ENCODE measurements around the gene LEFTY2. TPM values are rescaled to one million over a fixed set of nuclear protein-coding genes. Genes with fewer than 3 reads are reported as not detected.

Gene LEFTY2
- not detected in 2 replicates for total RNA-seq

- TF ChIP-seq CTCF (IDR thresholded peaks at IDR 0.05; ENCODE audit: insufficient read depth, low read length, severe bottlenecking), result no peak
- FAIRE-seq, result no peak
- Histone ChIP-seq H3K27me3 (ENCODE audit: control insufficient read depth, insufficient read depth, low read length) (no peaks in the 10 kb centered on the region), H3K36me3 (ENCODE audit: control insufficient read depth, insufficient read depth, low read length) (no peaks in the 10 kb centered on the region), H3K4me3 (ENCODE audit: low read depth, low read length) (no peak within 1 kb of the TSS)
- no peak for DNase-seq (ENCODE audit: low read depth)
These were observed at the start of gene LEFTY2 for GRCh38 chr1:225941187-225941941. Gene LEFTY2 (minus strand): TSS chr1:225941220. CDS start chr1:225941140, 80 bp downstream.

GRCh38 chr1:225987491-225988316 lies 46.7 kb upstream of the LEFTY2 start:
- DNase-seq (ENCODE audit: low read depth) (peak; percentile 59), FAIRE-seq (no peak)
- Histone ChIP-seq H3K27me3 (ENCODE audit: control insufficient read depth, insufficient read depth, low read length) (no peaks in the 10 kb centered on the region), H3K36me3 (ENCODE audit: control insufficient read depth, insufficient read depth, low read length) (peaks cover 17% of the 10 kb centered on the region), H3K4me3 (ENCODE audit: low read depth, low read length) (no peak overlapping the region)
- peak; percentile 38 for TF ChIP-seq CTCF (IDR thresholded peaks at IDR 0.05; ENCODE audit: insufficient read depth, low read length, severe bottlenecking)

- no peak for TF ChIP-seq CTCF (IDR thresholded peaks at IDR 0.05; ENCODE audit: insufficient read depth, low read length, severe bottlenecking)
- H3K4me3 ChIP-seq (ENCODE audit: low read depth, low read length), result no peak overlapping the region
- no peaks in the 10 kb centered on the region for H3K27me3 ChIP-seq (ENCODE audit: control insufficient read depth, insufficient read depth, low read length)
- DNase-seq (ENCODE audit: low read depth) (no peak), FAIRE-seq (no peak)
- H3K36me3 ChIP-seq (ENCODE audit: control insufficient read depth, insufficient read depth, low read length), result peaks cover 4% of the 10 kb centered on the region
These were observed 40.7 kb upstream of the LEFTY2 start for GRCh38 chr1:225981714-225982113.

- H3K27me3 ChIP-seq (ENCODE audit: control insufficient read depth, insufficient read depth, low read length), result no peaks in the 10 kb centered on the region
- no peak for TF ChIP-seq CTCF (IDR thresholded peaks at IDR 0.05; ENCODE audit: insufficient read depth, low read length, severe bottlenecking)
- FAIRE-seq (no peak), DNase-seq (ENCODE audit: low read depth) (no peak)
- H3K4me3 ChIP-seq (ENCODE audit: low read depth, low read length), result no peak overlapping the region
- H3K36me3 ChIP-seq (ENCODE audit: control insufficient read depth, insufficient read depth, low read length), result peaks cover 3% of the 10 kb centered on the region
These were observed 39.2 kb upstream of the LEFTY2 start for GRCh38 chr1:225980005-225980836.

- peaks cover 1% of the 10 kb centered on the region for H3K36me3 ChIP-seq (ENCODE audit: control insufficient read depth, insufficient read depth, low read length)
These were observed 38.4 kb upstream of the LEFTY2 start for GRCh38 chr1:225979421-225979820.

More at GRCh38 chr1:225979421-225979820, 38.4 kb upstream of the LEFTY2 start:
- no peaks in the 10 kb centered on the region for H3K27me3 ChIP-seq (ENCODE audit: control insufficient read depth, insufficient read depth, low read length)
- DNase-seq (ENCODE audit: low read depth) (no peak), FAIRE-seq (no peak)
- H3K4me3 ChIP-seq (ENCODE audit: low read depth, low read length), result no peak overlapping the region
- TF ChIP-seq CTCF (IDR thresholded peaks at IDR 0.05; ENCODE audit: insufficient read depth, low read length, severe bottlenecking), result no peak

All from bronchial epithelial cell (primary cell).